Osteocyte (in vitro differentiated cells): ENCODE data around the gene DLX6. TPM values are rescaled to one million over a fixed set of nuclear protein-coding genes. Genes with fewer than 3 reads are reported as not detected.
A peak's percentile ranks its signal among the peaks of the same experiment; 100 is the strongest.

Experiments used
- DNase-seq: peaks from one replicate; pipeline ENCODE4 v3.0.0; 2021; ENCODE audit warnings: mixed read lengths; ENCODE audit not compliant: unreplicated experiment; ENCODE audit errors: extremely low spot score
- H3K27ac Mint-ChIP-seq: one replicate; pipeline ENCODE4 v1.8.0; 2021; ENCODE audit warnings: mild to moderate bottlenecking, mixed read lengths; ENCODE audit not compliant: unreplicated experiment
- H3K27me3 Mint-ChIP-seq: one replicate; pipeline ENCODE4 v1.8.0; 2021; ENCODE audit warnings: mixed read lengths; ENCODE audit not compliant: unreplicated experiment
- H3K36me3 Mint-ChIP-seq: one replicate; pipeline ENCODE4 v1.8.0; 2021; ENCODE audit warnings: mixed read lengths; ENCODE audit not compliant: unreplicated experiment
- H3K4me1 Mint-ChIP-seq: one replicate; pipeline ENCODE4 v1.8.0; 2021; ENCODE audit warnings: mixed read lengths; ENCODE audit not compliant: unreplicated experiment
- H3K4me3 Mint-ChIP-seq: one replicate; pipeline ENCODE4 v1.8.0; 2021; ENCODE audit warnings: mild to moderate bottlenecking, moderate library complexity, mixed read lengths; ENCODE audit not compliant: unreplicated experiment
- H3K9me3 Mint-ChIP-seq: one replicate; pipeline ENCODE4 v1.8.0; 2021; ENCODE audit warnings: mixed read lengths; ENCODE audit not compliant: unreplicated experiment
- CTCF ChIP-seq: fragments of 200-600 bp; sonication (generic); IDR thresholded peaks from 2 replicates; pipeline ENCODE4 v1.5.0; 2021; ENCODE audit warnings: antibody characterized with exemption, mild to moderate bottlenecking, moderate library complexity
- total RNA-seq: library from RNA; stranded (reverse); gene quantifications from 2 replicates; pipeline ENCODE4 v1.2.1, GENCODE V29; 2021

The DLX6 gene
- total RNA-seq, 1 donor from 2014 or later = 1.5 TPM

- no peak overlapping the region for H3K4me3 Mint-ChIP-seq
- H3K9me3 Mint-ChIP-seq = no peaks in the 10 kb centered on the region
- no peak for TF ChIP-seq CTCF
- no peak overlapping the region for H3K27ac Mint-ChIP-seq
- peaks cover 95% of the 10 kb centered on the region for H3K27me3 Mint-ChIP-seq
- H3K4me1 Mint-ChIP-seq = peaks cover 27% of the 10 kb centered on the region
- no peak for DNase-seq
- H3K36me3 Mint-ChIP-seq = no peaks in the 10 kb centered on the region
These were observed 8.9 kb downstream of the DLX6 start for GRCh38 chr7:97014145-97014750.

DNA sequence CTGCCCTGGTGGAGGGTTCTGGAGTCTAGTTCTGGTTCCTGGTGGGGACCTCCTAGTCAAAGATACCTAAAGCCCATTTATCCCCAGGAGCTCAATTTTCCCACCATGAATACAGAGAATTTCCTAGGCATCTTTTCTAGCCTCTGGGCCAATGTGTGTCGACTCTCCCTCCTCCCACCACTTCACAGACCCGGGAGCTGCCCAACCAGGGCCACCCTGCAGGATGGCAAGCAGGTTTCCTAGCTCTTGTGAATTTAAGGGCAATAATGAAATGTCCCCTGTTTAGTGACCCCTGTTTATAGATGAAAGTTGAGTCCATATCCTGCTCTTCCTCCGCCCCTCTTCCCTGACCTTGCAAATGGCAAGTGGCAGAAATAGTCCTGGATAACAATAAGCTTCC lies 9.9 kb downstream of the DLX6 start:
- no peaks in the 10 kb centered on the region for H3K9me3 Mint-ChIP-seq
- TF ChIP-seq CTCF = no peak
- peaks cover 94% of the 10 kb centered on the region for H3K27me3 Mint-ChIP-seq
- no peak overlapping the region for H3K27ac Mint-ChIP-seq
- peaks cover 2% of the 10 kb centered on the region for H3K36me3 Mint-ChIP-seq
- H3K4me1 Mint-ChIP-seq = peaks cover 27% of the 10 kb centered on the region
- H3K4me3 Mint-ChIP-seq = no peak overlapping the region
- no peak for DNase-seq

DNA sequence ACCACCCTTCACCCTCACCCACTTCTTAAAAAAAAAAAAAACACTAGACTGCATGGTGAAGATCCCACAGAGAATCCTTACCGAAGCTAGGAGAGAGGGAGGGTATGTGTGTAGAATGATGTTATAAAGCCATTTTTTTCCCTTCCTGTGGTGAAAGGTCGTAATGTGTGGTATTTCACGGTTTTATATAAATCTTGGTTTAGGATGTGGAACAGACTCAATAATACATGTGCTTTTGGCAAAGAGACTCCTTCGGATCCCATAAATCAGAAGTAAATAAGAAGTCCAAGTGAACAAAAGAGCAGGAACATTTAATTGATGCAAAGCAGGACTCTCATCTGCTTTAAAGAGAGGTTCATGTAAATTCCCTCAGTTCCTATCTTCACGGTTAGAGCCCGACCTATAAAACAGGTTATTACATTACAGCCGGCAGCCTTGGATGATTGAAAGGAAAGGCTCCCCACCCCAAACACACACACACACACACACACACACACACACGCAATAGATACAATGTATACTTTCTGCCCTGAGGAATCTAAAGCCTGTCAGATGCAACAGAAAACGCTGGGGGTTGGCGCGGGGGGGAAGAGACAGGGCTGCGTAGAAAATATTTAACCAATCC lies 10.5 kb downstream of the DLX6 start:
- no peak for DNase-seq
- no peak for TF ChIP-seq CTCF
- Mint-ChIP-seq H3K4me3 (peak overlapping the region; percentile 70), H3K4me1 (peaks cover 32% of the 10 kb centered on the region), H3K27ac (no peak overlapping the region), H3K36me3 (peaks cover 6% of the 10 kb centered on the region), H3K27me3 (peaks cover 95% of the 10 kb centered on the region), H3K9me3 (no peaks in the 10 kb centered on the region)

GRCh38 chr7:97016381-97017191 lies 11.2 kb downstream of the DLX6 start:
- H3K4me3 Mint-ChIP-seq = peak overlapping the region; percentile 70
- DNase-seq = no peak
- peaks cover 6% of the 10 kb centered on the region for H3K36me3 Mint-ChIP-seq
- H3K4me1 Mint-ChIP-seq = peaks cover 34% of the 10 kb centered on the region
- peaks cover 91% of the 10 kb centered on the region for H3K27me3 Mint-ChIP-seq
- H3K9me3 Mint-ChIP-seq = no peaks in the 10 kb centered on the region
- peak; percentile 24 for TF ChIP-seq CTCF
- H3K27ac Mint-ChIP-seq = peak overlapping the region; percentile 51
